CD14-positive monocyte (primary cell): ENCODE data around the gene LPCAT4. TPM values are rescaled to one million over a fixed set of nuclear protein-coding genes. Genes with fewer than 3 reads are reported as not detected.
"Not testable (repeated sequence)": the region's sequence is repeated elsewhere in the genome, so short reads cannot be mapped to it uniquely, and the experiment has no call there.

ENCODE experiments used
- DNase-seq, 3 donors: peaks; one replicate each; pipeline ENCODE4 v3.0.0-alpha.2; 2011 to 2022
- H2AFZ ChIP-seq: 2 replicates; pipeline ENCODE4 v1.6.0; 2012; ENCODE audit warnings: mild to moderate bottlenecking, low read depth, low read length, inconsistent platforms; ENCODE audit not compliant: insufficient read depth, poor library complexity, severe bottlenecking
- H3K27ac ChIP-seq, 2 donors: 1 replicate in 1 of 2; 2 replicates in 1 of 2; pipeline ENCODE4 v1.5.1; 2012 to 2013; ENCODE audit warnings: low read length in 2 of 2, control low read depth in 1 of 2, inconsistent platforms in 1 of 2, low read depth in 1 of 2, mild to moderate bottlenecking in 1 of 2
- H3K27me3 ChIP-seq, 2 donors: one replicate each; pipeline versions ENCODE4 v1.6.0 to v1.6.1; 2011 to 2013; ENCODE audit warnings: low read length in 2 of 2; ENCODE audit not compliant: control insufficient read depth in 2 of 2, insufficient read depth in 2 of 2
- H3K36me3 ChIP-seq, 2 donors: replicated peaks in 1 of 2; 1 replicate in 1 of 2; 2 replicates in 1 of 2; pipeline versions ENCODE4 v1.5.1 to v1.6.1; 2012 to 2013; ENCODE audit warnings: low read length in 2 of 2, control low read depth in 1 of 2, inconsistent platforms in 1 of 2, mild to moderate bottlenecking in 1 of 2; ENCODE audit not compliant: insufficient read depth in 2 of 2, control insufficient read depth in 1 of 2
- H3K4me1 ChIP-seq, 2 donors: 1 replicate in 1 of 2; 2 replicates in 1 of 2; pipeline versions ENCODE4 v1.5.1 to v1.6.1; 2012 to 2013; ENCODE audit warnings: low read length in 2 of 2, control low read depth in 1 of 2, inconsistent platforms in 1 of 2, mild to moderate bottlenecking in 1 of 2, moderate library complexity in 1 of 2; ENCODE audit not compliant: insufficient read depth in 2 of 2, control insufficient read depth in 1 of 2
- H3K4me2 ChIP-seq: replicated peaks from 2 replicates; pipeline ENCODE3; 2012; ENCODE audit warnings: low read length, moderate library complexity, mild to moderate bottlenecking; ENCODE audit not compliant: poor library complexity, severe bottlenecking; ENCODE audit errors: extremely low read depth
- H3K4me3 ChIP-seq, 3 experiments: fragments of 200-600 bp in 1 of 3; sonication (generic) in 1 of 3; replicated peaks in 1 of 3; 1 replicate in 2 of 3; 2 replicates in 1 of 3; pipeline ENCODE4 v1.5.1; 2011 to 2013; ENCODE audit warnings: low read length in 3 of 3, mild to moderate bottlenecking in 3 of 3, control low read depth in 2 of 3, low read depth in 2 of 3, inconsistent platforms in 1 of 3, moderate library complexity in 1 of 3
- H3K79me2 ChIP-seq: 2 replicates; pipeline ENCODE4 v1.6.0; 2012; ENCODE audit warnings: mild to moderate bottlenecking, control low read depth, inconsistent platforms, low read length, moderate library complexity; ENCODE audit not compliant: insufficient read depth
- H3K9ac ChIP-seq: 2 replicates; pipeline ENCODE4 v1.6.0; 2017; ENCODE audit warnings: low read length, mild to moderate bottlenecking; ENCODE audit not compliant: insufficient read depth, poor library complexity, severe bottlenecking
- H3K9me3 ChIP-seq, 2 donors: replicated peaks in 1 of 2; 1 replicate in 1 of 2; 2 replicates in 1 of 2; pipeline versions ENCODE4 v1.5.1 to v1.6.1; 2012 to 2013; ENCODE audit warnings: low read length in 2 of 2, control low read depth in 1 of 2; ENCODE audit not compliant: control insufficient read depth in 1 of 2, insufficient read depth in 1 of 2
- H4K20me1 ChIP-seq: 2 replicates; pipeline ENCODE4 v1.6.0; 2012; ENCODE audit warnings: mild to moderate bottlenecking, low read length, control low read depth, moderate library complexity; ENCODE audit not compliant: insufficient read depth
- H3K27ac Mint-ChIP-seq, 7 donors: one replicate each; pipeline ENCODE4 v1.8.0; 2020; ENCODE audit warnings: mild to moderate bottlenecking in 7 of 7, mixed read lengths in 7 of 7, moderate library complexity in 6 of 7, inconsistent platforms in 2 of 7
- H3K27me3 Mint-ChIP-seq, 3 donors: one replicate each; pipeline ENCODE4 v1.8.0; 2021 to 2022; ENCODE audit warnings: low read depth in 3 of 3, mild to moderate bottlenecking in 3 of 3, mixed read lengths in 3 of 3, moderate library complexity in 3 of 3, inconsistent platforms in 1 of 3
- H3K36me3 Mint-ChIP-seq, 2 donors: one replicate each; pipeline ENCODE4 v1.8.0; 2020; ENCODE audit warnings: mixed read lengths in 2 of 2, inconsistent platforms in 1 of 2, mild to moderate bottlenecking in 1 of 2
- H3K4me1 Mint-ChIP-seq: one replicate; pipeline ENCODE4 v1.8.0; 2020; ENCODE audit warnings: mild to moderate bottlenecking, mixed read lengths
- H3K4me3 Mint-ChIP-seq, 2 donors: one replicate each; pipeline ENCODE4 v1.8.0; 2020; ENCODE audit warnings: mild to moderate bottlenecking in 2 of 2, mixed read lengths in 2 of 2, moderate library complexity in 1 of 2
- H3K9me3 Mint-ChIP-seq, 7 donors: one replicate each; pipeline ENCODE4 v1.8.0; 2020 to 2022; ENCODE audit warnings: mixed read lengths in 7 of 7, mild to moderate bottlenecking in 6 of 7, moderate library complexity in 6 of 7, inconsistent platforms in 2 of 7
- WGBS: methylation state at CpG from one replicate; pipeline ENCODE4 v1.1.5; 2013; ENCODE audit warnings: missing lambda C conversion rate; ENCODE audit not compliant: insufficient coverage; 5-methylcytosine and 5-hydroxymethylcytosine counted together
- intact Hi-C, 2 donors: fragments of 100-400 bp; cut with micrococcal nuclease; formaldehyde crosslinking; loops; one replicate each; pipeline versions ENCODE4 v1.15.0 to v1.15.1; 2023
- polyA plus RNA-seq, 3 donors: library from polyadenylated mRNA; depleted of rRNA in 1 of 3; unstranded in 2 of 3; stranded (reverse) in 1 of 3; fragments of 300-500 nt in 2 of 3; fragments of >200 nt in 1 of 3; fragmentation: Illumina TruSeq in 2 of 3; gene quantifications; 1 replicate in 2 of 3; 2 replicates in 1 of 3; pipeline ENCODE4 v1.2.3, GENCODE V29; 2012 to 2021

Gene LPCAT4
- polyA plus RNA-seq, 3 donors, result 3.3 to 39.5 (median 4.2) TPM

GRCh38 chr15:34389594-34390086 is 22.6 kb upstream of the LPCAT4 start:
- H3K9me3 ChIP-seq, H3K9me3 Mint-ChIP-seq, H3K36me3 Mint-ChIP-seq, H3K4me3 Mint-ChIP-seq, intact Hi-C loops, H3K36me3 ChIP-seq, H3K4me3 ChIP-seq, H3K9ac ChIP-seq, H3K27me3 ChIP-seq, DNase-seq, H3K27ac Mint-ChIP-seq, H3K79me2 ChIP-seq, H3K27me3 Mint-ChIP-seq, H3K27ac ChIP-seq, H2AFZ ChIP-seq, H3K4me1 Mint-ChIP-seq, H4K20me1 ChIP-seq, H3K4me1 ChIP-seq, H3K4me2 ChIP-seq: not testable (repeated sequence)
- WGBS, result no CpG with 5 or more reads among the region's 16 CpGs

GRCh38 chr15:34381829-34382521 is 15.0 kb upstream of the LPCAT4 start:
- H3K9me3 ChIP-seq, H3K36me3 ChIP-seq, intact Hi-C loops, H3K4me2 ChIP-seq, DNase-seq, H3K4me1 Mint-ChIP-seq, H3K4me3 Mint-ChIP-seq, H4K20me1 ChIP-seq, H3K4me3 ChIP-seq, H3K36me3 Mint-ChIP-seq, H3K27me3 Mint-ChIP-seq, H2AFZ ChIP-seq, H3K27me3 ChIP-seq, H3K27ac Mint-ChIP-seq, H3K9ac ChIP-seq, H3K79me2 ChIP-seq, H3K27ac ChIP-seq, H3K4me1 ChIP-seq, H3K9me3 Mint-ChIP-seq: not testable (repeated sequence)
- WGBS, result no CpG with 5 or more reads among the region's 19 CpGs

- H3K27me3 Mint-ChIP-seq, H3K27ac Mint-ChIP-seq, DNase-seq, H3K36me3 ChIP-seq, H3K4me1 ChIP-seq, intact Hi-C loops, H3K27me3 ChIP-seq, H3K79me2 ChIP-seq, H3K4me2 ChIP-seq, H3K9ac ChIP-seq, H3K4me3 ChIP-seq, H3K9me3 Mint-ChIP-seq, H2AFZ ChIP-seq, H3K4me1 Mint-ChIP-seq, H3K36me3 Mint-ChIP-seq, H3K27ac ChIP-seq, H3K4me3 Mint-ChIP-seq, H3K9me3 ChIP-seq, H4K20me1 ChIP-seq: not testable (repeated sequence)
- WGBS, result 100% methylated on average over 2 of the region's 4 CpGs
Measured at GRCh38 chr15:34380491-34380890, 13.5 kb upstream of the LPCAT4 start.
